Neutrophil (primary cell): ENCODE measurements around the gene SIGLEC1.

Experiments used
- H3K27ac ChIP-seq: fragments of 200-600 bp; sonication (generic); 2 replicates; pipeline ENCODE4 v1.5.1; 2016; ENCODE audit warnings: mild to moderate bottlenecking, moderate library complexity
- H3K27me3 ChIP-seq: fragments of 200-600 bp; sonication (generic); 2 replicates; pipeline ENCODE4 v1.6.0; 2016; ENCODE audit warnings: mild to moderate bottlenecking
- H3K36me3 ChIP-seq: fragments of 200-600 bp; sonication (generic); 2 replicates; pipeline ENCODE4 v1.5.1; 2017
- H3K4me1 ChIP-seq, 2 experiments: fragments of 200-600 bp in 1 of 2; sonication (generic) in 1 of 2; 1 replicate in 1 of 2; 2 replicates in 1 of 2; pipeline versions ENCODE4 v1.5.1 to v1.6.1; 2013 to 2016; ENCODE audit warnings: low read depth in 1 of 2, low read length in 1 of 2, mild to moderate bottlenecking in 1 of 2, moderate library complexity in 1 of 2; ENCODE audit not compliant: control insufficient read depth in 1 of 2, insufficient read depth in 1 of 2
- H3K4me3 ChIP-seq, 2 experiments: fragments of 200-600 bp in 1 of 2; sonication (generic) in 1 of 2; 1 replicate in 1 of 2; 2 replicates in 1 of 2; pipeline ENCODE4 v1.5.1; 2013 to 2016; ENCODE audit warnings: low read depth in 1 of 2, low read length in 1 of 2, mild to moderate bottlenecking in 1 of 2, moderate library complexity in 1 of 2
- H3K9me3 ChIP-seq: fragments of 200-600 bp; sonication (generic); 2 replicates; pipeline ENCODE4 v1.5.1; 2016
- CTCF ChIP-seq: fragments of 200-600 bp; sonication (generic); IDR thresholded peaks from 2 replicates; pipeline ENCODE4 v1.5.1; 2016; ENCODE audit warnings: antibody characterized with exemption

SIGLEC1 gene

GRCh38 chr20:3674447-3674846, 38.0 kb downstream of the SIGLEC1 start:
- no peak for TF ChIP-seq CTCF
- Histone ChIP-seq H3K4me1 (peaks cover 5 to 11% of the 10 kb centered on the region in 2 experiments), H3K27ac (no peak overlapping the region), H3K27me3 (peaks cover 96% of the 10 kb centered on the region), H3K4me3 (no peak overlapping the region), H3K9me3 (no peaks in the 10 kb centered on the region), H3K36me3 (no peaks in the 10 kb centered on the region)

GRCh38 chr20:3673221-3674070, 39.0 kb downstream of the SIGLEC1 start:
- Histone ChIP-seq H3K36me3 (no peaks in the 10 kb centered on the region), H3K9me3 (no peaks in the 10 kb centered on the region), H3K27ac (no peak overlapping the region), H3K4me1 (peaks cover 5 to 11% of the 10 kb centered on the region in 2 experiments), H3K27me3 (peaks cover 96% of the 10 kb centered on the region), H3K4me3 (no peak overlapping the region)
- no peak for TF ChIP-seq CTCF

GRCh38 chr20:3672547-3673171, 39.7 kb downstream of the SIGLEC1 start:
- TF ChIP-seq CTCF = no peak
- no peaks in the 10 kb centered on the region for H3K36me3 ChIP-seq
- H3K4me1 ChIP-seq = peaks cover 5 to 11% of the 10 kb centered on the region in 2 experiments
- H3K9me3 ChIP-seq = no peaks in the 10 kb centered on the region
- peaks cover 89% of the 10 kb centered on the region for H3K27me3 ChIP-seq
- no peak overlapping the region for H3K27ac ChIP-seq
- H3K4me3 ChIP-seq = peak overlapping the region in 1 of 2 experiments; percentile 14

- peaks cover 5 to 11% of the 10 kb centered on the region in 2 experiments for H3K4me1 ChIP-seq
- no peaks in the 10 kb centered on the region for H3K9me3 ChIP-seq
- H3K36me3 ChIP-seq = no peaks in the 10 kb centered on the region
- peaks cover 83% of the 10 kb centered on the region for H3K27me3 ChIP-seq
- H3K4me3 ChIP-seq = peak overlapping the region in 1 of 2 experiments; percentile 14
- no peak overlapping the region for H3K27ac ChIP-seq
- no peak for TF ChIP-seq CTCF
Observed at GRCh38 chr20:3671986-3672546, 40.3 kb downstream of the SIGLEC1 start.

- H3K27me3 ChIP-seq = peaks cover 72% of the 10 kb centered on the region
- H3K36me3 ChIP-seq = no peaks in the 10 kb centered on the region
- H3K4me1 ChIP-seq = peaks cover 5 to 8% of the 10 kb centered on the region in 2 experiments
- no peak for TF ChIP-seq CTCF
- H3K4me3 ChIP-seq = no peak overlapping the region
- no peaks in the 10 kb centered on the region for H3K9me3 ChIP-seq
- no peak overlapping the region for H3K27ac ChIP-seq
Observed at GRCh38 chr20:3670945-3671344, 41.5 kb downstream of the SIGLEC1 start.
